Adipose tissue (tissue), 3 donors: Measurements from ENCODE around the gene RSF1. TPM values are rescaled to one million over a fixed set of nuclear protein-coding genes. Genes with fewer than 3 reads are reported as not detected.
"Not testable (repeated sequence)": the region's sequence is repeated elsewhere in the genome, so short reads cannot be mapped to it uniquely, and the experiment has no call there.

Source experiments
- H3K27ac ChIP-seq: one replicate; pipeline ENCODE4 v1.5.1; 2013; ENCODE audit warnings: low read depth, low read length
- WGBS, 3 donors: extraction: QIAGEN DNeasy Blood & Tissue Kit; methylation state at CpG; one replicate each; pipeline ENCODE4 v1.1.7; 2013; 5-methylcytosine and 5-hydroxymethylcytosine counted together
- polyA plus RNA-seq, 3 donors: library from polyadenylated mRNA; stranded (reverse); fragments of 200-250 nt; gene quantifications; one replicate each; pipeline ENCODE4 v1.2.3, GENCODE V29; 2013
- donor health status: healthy with polysubstance abuse.
- donor health status: Bipolar disorder and iron deficiency.
- donor health status: healthy.

The RSF1 gene
- polyA plus RNA-seq, 3 donors: 5.9 to 13.5 (median 10.5) TPM

- WGBS, 3 donors: 84 to 90% (median 85%) methylated on average over 4 of the region's 4 CpGs
- no peak overlapping the region for H3K27ac ChIP-seq
These were observed 162.1 kb downstream of the RSF1 start for GRCh38 chr11:77658213-77659013.

- WGBS, 3 donors: 82 to 93% (median 92%) methylated on average over 7 of the region's 7 CpGs
- H3K27ac ChIP-seq: no peak overlapping the region
These were observed 164.2 kb downstream of the RSF1 start for GRCh38 chr11:77656362-77656761.

DNA sequence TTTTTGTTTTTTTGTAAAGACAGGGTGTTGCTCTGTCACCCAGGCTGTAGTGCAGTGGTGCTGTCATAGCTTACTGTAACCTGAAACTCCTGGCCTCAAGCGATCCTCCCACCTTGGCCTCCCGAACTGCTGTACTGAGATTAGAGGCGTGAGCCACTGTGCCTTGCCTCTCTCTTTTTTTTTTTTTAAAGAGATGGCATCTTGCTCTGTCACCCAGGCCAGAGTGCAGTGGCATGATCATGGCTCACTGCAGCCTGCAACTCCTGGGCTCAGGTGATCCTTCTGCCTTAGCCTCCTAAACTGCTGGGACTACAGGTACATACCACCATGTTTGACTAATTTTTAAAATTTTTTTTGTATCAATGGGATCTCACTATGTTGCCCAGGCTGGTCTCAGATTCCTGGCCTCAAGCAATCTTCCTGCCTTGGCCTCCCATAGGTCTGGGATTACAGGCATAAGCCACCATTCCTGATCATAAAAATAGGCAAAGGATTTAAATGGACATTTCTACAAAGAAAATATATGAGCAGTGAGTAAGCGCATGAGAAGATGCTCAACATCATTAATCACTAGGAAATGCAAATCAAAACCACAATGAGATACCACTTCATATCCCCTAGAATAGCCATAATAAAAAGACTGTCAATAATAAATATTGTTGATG, 165.6 kb downstream of the RSF1 start:
- 82 to 92% (median 87%) methylated on average over 4 of the region's 4 CpGs for WGBS, 3 donors
- H3K27ac ChIP-seq: no peak overlapping the region

- WGBS, 3 donors: 65 to 79% (median 75%) methylated on average over 3 of the region's 3 CpGs
- no peak overlapping the region for H3K27ac ChIP-seq
These were observed 170.4 kb downstream of the RSF1 start for GRCh38 chr11:77650123-77650522.

GRCh38 chr11:77647654-77648305, 172.7 kb downstream of the RSF1 start:
- WGBS, 3 donors: 65 to 76% (median 71%) methylated on average over 3 of the region's 3 CpGs
- H3K27ac ChIP-seq: no peak overlapping the region

GRCh38 chr11:77644887-77645286, 175.6 kb downstream of the RSF1 start:
- 76 to 86% (median 77%) methylated on average over 1 of the region's 1 CpG for WGBS, 3 donors
- no peak overlapping the region for H3K27ac ChIP-seq

- H3K27ac ChIP-seq: no peak overlapping the region
These were observed 178.3 kb downstream of the RSF1 start for GRCh38 chr11:77642228-77642627.

GRCh38 chr11:77637345-77638165, 183.0 kb downstream of the RSF1 start, which contains the start of gene CLNS1A:
TSS of gene CLNS1A (minus strand) at chr11:77637794. CDS start at chr11:77637714, 80 bp downstream.
- WGBS, 3 donors: 0 to 1% (median 1%) methylated on average over 38 to 41 of the region's 41 CpGs
- no peak within 1 kb of the TSS for H3K27ac ChIP-seq

More at GRCh38 chr11:77642228-77642627, 178.3 kb downstream of the RSF1 start:
- WGBS, 3 donors: 77 to 83% (median 78%) methylated on average over 2 of the region's 2 CpGs

GRCh38 chr11:77636731-77637344, 183.7 kb downstream of the RSF1 start:
- 2% methylated on average over 14 of the region's 14 CpGs for WGBS, 3 donors
- H3K27ac ChIP-seq: no peak overlapping the region

DNA sequence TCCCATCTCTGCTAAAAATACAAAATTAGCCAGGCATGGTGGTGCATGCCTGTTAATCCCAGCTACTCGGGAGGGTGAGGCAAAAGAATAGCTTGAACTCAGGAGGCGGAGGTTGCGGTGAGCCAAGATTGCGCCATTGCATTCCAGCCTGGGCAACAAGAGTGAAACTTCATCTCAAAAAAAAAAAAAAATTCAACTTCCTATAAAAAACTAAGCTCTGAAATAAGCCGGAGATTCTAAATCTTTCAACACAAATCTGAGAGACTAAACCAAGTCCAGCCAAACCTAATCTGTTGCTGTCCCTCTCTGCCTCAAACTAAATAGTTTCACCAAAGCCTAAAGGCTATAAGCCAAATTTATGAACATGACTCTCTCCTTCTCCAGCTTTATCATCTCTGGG, 186.6 kb downstream of the RSF1 start:
- 53 to 88% (median 59%) methylated on average over 5 of the region's 5 CpGs for WGBS, 3 donors
- not testable (repeated sequence) for H3K27ac ChIP-seq

- WGBS, 3 donors: 77 to 89% (median 79%) methylated on average over 4 of the region's 4 CpGs
- no peak overlapping the region for H3K27ac ChIP-seq
These were observed 190.3 kb downstream of the RSF1 start for GRCh38 chr11:77630157-77630710.

GRCh38 chr11:77619576-77620198, 200.8 kb downstream of the RSF1 start:
- H3K27ac ChIP-seq: no peak overlapping the region
- WGBS, 3 donors: 75 to 93% (median 92%) methylated on average over 3 of the region's 3 CpGs

GRCh38 chr11:77617892-77618291, 202.6 kb downstream of the RSF1 start:
- 87 to 88% (median 88%) methylated on average over 3 of the region's 3 CpGs for WGBS, 3 donors
- no peak overlapping the region for H3K27ac ChIP-seq

DNA sequence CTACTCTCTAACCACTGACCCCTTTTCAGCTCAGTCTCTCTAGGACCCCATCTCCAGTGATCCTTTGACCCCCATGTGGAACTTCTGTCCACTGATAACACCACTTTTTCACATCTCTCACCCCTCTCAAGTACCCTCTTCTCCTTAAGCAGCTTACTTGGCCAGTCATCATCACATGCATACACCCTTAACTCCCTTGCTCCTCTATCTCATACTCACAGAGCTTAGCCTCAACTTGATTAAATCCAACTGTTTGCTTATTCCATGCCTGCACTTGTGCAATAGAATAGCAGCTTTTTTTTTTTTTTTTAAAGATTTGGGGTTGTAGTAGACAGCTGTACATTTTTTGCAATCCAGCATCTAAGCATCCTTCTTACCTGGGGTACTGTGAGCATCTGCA, 208.6 kb downstream of the RSF1 start:
- no peak overlapping the region for H3K27ac ChIP-seq
